Colonic mucosa (tissue), 4 donors: Measurements from ENCODE around the gene DLX4. TPM values are rescaled to one million over a fixed set of nuclear protein-coding genes. Genes with fewer than 3 reads are reported as not detected.

Experiments used
- DNase-seq: peaks from one replicate; pipeline ENCODE4 v3.0.0-alpha.2; 2020
- H3K27ac ChIP-seq: fragments of 200-600 bp; one replicate; pipeline ENCODE4 v1.8.0; 2021
- H3K27me3 ChIP-seq: fragments of 200-600 bp; one replicate; pipeline ENCODE4 v1.8.0; 2021
- H3K36me3 ChIP-seq: fragments of 200-600 bp; one replicate; pipeline ENCODE4 v1.8.0; 2021
- H3K4me1 ChIP-seq: fragments of 200-600 bp; one replicate; pipeline ENCODE4 v1.8.0; 2021; ENCODE audit warnings: mild to moderate bottlenecking
- H3K4me3 ChIP-seq: fragments of 200-600 bp; one replicate; pipeline ENCODE4 v1.8.0; 2021
- H3K9ac ChIP-seq, 2 donors: one replicate each; pipeline ENCODE4 v1.7.0; 2013; ENCODE audit warnings: control low read depth in 2 of 2, low read depth in 2 of 2, low read length in 2 of 2
- H3K9me3 ChIP-seq: fragments of 200-600 bp; one replicate; pipeline ENCODE4 v1.8.0; 2021
- CTCF ChIP-seq: fragments of 200-600 bp; IDR thresholded peaks from one replicate; pipeline ENCODE4 v1.8.0; 2022; ENCODE audit warnings: antibody characterized with exemption, mild to moderate bottlenecking
- intact Hi-C: fragments of 100-400 bp; cut with DNase I; formaldehyde crosslinking; loops from one replicate; pipeline ENCODE4 v1.14.1; 2022
- total RNA-seq, 2 donors: library from RNA; stranded (reverse); fragmentation: NEBNext Ultra II Directional in 1 of 2; extraction: Animal tissue kit (Norgen Biotek cat#: 25700) in 1 of 2; gene quantifications; one replicate each; pipeline ENCODE4 v1.2.1, GENCODE V29; 2021
- donor health status: healthy.
- donor health status: DM: no; HTN: no; CAD: no.
- donor health status: DM: no; HTN: no; CAD: no.

The DLX4 gene
- total RNA-seq, 2 donors from 2014 or later = 0.49 TPM; not detected in 1

GRCh38 chr17:49993423-49994060, 24.6 kb downstream of the DLX4 start:
- Histone ChIP-seq H3K9ac (peak overlapping the region in 1 of 2 donors; percentile 35), H3K4me1 (peaks cover 11% of the 10 kb centered on the region), H3K36me3 (no peaks in the 10 kb centered on the region), H3K4me3 (peak overlapping the region; percentile 32), H3K9me3 (no peaks in the 10 kb centered on the region), H3K27ac (no peak overlapping the region), H3K27me3 (peaks cover 69% of the 10 kb centered on the region)
- no peak for TF ChIP-seq CTCF
- DNase-seq = no peak
- intact Hi-C loops = no loop called here

- Histone ChIP-seq H3K9me3 (no peaks in the 10 kb centered on the region), H3K27ac (no peak overlapping the region), H3K9ac (peak overlapping the region in 1 of 2 donors; percentile 20), H3K4me1 (peaks cover 11% of the 10 kb centered on the region), H3K4me3 (peak overlapping the region; percentile 32), H3K36me3 (no peaks in the 10 kb centered on the region), H3K27me3 (peaks cover 76% of the 10 kb centered on the region)
- TF ChIP-seq CTCF = no peak
- DNase-seq = no peak
- intact Hi-C loops = loop anchor here (5.0 kb wide), 2 partner anchors 112 to 427 kb away; no protein-coding TSS in a partner anchor
These were observed 25.4 kb downstream of the DLX4 start for GRCh38 chr17:49994085-49995054.

DNA sequence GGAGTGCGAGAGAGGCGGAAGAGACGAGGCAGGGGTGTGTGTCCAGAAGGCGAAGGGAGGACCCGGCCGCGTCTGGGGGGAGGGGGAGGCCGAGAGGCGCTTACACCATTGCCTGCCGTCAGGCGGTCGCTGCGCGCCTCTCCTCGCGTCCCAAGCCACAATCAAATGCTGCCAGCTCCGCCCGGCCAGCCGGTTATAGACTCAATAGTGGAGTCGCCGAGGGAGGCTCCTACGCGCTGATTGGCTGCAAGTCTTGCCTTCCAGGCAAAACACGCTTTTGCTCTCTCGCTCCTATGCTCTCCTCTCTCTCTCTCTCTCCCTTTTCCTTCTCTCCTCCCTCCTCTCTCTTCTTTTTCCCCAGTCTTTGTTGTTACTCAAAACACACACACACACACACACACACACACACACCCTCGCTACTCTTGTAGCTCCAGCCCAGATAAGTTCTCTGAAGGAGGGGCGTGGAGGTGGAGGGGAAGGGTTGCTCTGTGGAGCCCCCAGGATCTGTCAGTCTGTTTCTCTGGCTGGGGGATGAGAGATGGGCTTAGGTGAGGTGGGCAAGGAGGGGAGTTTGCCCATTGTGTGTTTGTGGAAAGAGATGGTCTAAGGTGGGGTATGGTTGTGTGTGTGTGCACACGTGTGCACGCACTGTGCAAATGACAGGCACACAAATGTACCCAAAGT, 26.2 kb downstream of the DLX4 start, which contains the start of gene DLX3:
DLX3 (minus strand) TSS at position 170 of the 684 bp plus-strand sequence. CDS start 226 bp downstream, outside the sequence.
- DNase-seq = peak; percentile 75
- Histone ChIP-seq H3K27me3 (peaks cover 73% of the 10 kb centered on the region), H3K4me3 (no peak within 1 kb of the TSS), H3K27ac (no peak within 1 kb of the TSS), H3K4me1 (peaks cover 11% of the 10 kb centered on the region), H3K9me3 (no peaks in the 10 kb centered on the region), H3K36me3 (no peaks in the 10 kb centered on the region), H3K9ac (peak within 1 kb of the TSS in 1 of 2 donors; percentile 20)
- TF ChIP-seq CTCF = no peak
- intact Hi-C loops = loop anchor here (5.0 kb wide), 2 partner anchors 113 to 428 kb away; no protein-coding TSS in a partner anchor

DNA sequence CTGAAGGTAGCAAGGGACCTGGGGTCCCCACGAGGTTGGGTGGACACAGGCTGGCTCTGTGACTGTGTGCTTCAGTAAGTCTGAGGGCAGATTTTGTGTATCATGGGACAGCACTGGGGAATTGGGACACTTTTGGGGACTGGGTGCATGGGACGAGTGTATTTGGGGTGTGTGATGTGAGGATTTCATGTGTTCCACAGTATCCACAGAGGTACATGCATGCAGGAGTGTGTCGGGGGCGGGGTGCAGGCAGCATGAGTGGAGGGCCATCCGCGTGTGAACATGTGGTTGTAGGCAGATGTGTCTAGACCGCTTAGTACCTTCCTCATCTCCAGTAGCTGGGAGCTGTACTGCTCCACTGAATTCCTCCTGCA, 27.1 kb downstream of the DLX4 start:
- intact Hi-C loops = loop anchor here (2.0 to 5.0 kb wide), 3 partner anchors 43 to 429 kb away; no protein-coding TSS in a partner anchor
- H3K4me3 ChIP-seq = no peak overlapping the region
- H3K27ac ChIP-seq = no peak overlapping the region
- no peak for DNase-seq
- no peaks in the 10 kb centered on the region for H3K36me3 ChIP-seq
- H3K9ac ChIP-seq = no peak overlapping the region
- H3K4me1 ChIP-seq = peaks cover 11% of the 10 kb centered on the region
- no peak for TF ChIP-seq CTCF
- peaks cover 65% of the 10 kb centered on the region for H3K27me3 ChIP-seq
- no peaks in the 10 kb centered on the region for H3K9me3 ChIP-seq
